OCI-LY1 (cell line): Measurements from ENCODE around the gene RAP1B.

ENCODE experiments used
- EZH2 ChIP-seq: fragments of 200-600 bp; sonication (generic), shearing (Covaris generic); IDR thresholded peaks from 2 replicates; pipeline ENCODE4 v1.8.0; 2017; ENCODE audit warnings: borderline replicate concordance, mixed run types, mild to moderate bottlenecking, antibody characterized with exemption, low read length, moderate library complexity, mixed read lengths
- TF ChIP-seq, protein P1 (sequence below): fragments of 200-600 bp; sonication (generic), shearing (Covaris generic); IDR thresholded peaks from 2 replicates; pipeline ENCODE4 v1.5.1; 2017; ENCODE audit warnings: mild to moderate bottlenecking, antibody characterized with exemption, low read length, moderate library complexity, mixed read lengths

DNA sequence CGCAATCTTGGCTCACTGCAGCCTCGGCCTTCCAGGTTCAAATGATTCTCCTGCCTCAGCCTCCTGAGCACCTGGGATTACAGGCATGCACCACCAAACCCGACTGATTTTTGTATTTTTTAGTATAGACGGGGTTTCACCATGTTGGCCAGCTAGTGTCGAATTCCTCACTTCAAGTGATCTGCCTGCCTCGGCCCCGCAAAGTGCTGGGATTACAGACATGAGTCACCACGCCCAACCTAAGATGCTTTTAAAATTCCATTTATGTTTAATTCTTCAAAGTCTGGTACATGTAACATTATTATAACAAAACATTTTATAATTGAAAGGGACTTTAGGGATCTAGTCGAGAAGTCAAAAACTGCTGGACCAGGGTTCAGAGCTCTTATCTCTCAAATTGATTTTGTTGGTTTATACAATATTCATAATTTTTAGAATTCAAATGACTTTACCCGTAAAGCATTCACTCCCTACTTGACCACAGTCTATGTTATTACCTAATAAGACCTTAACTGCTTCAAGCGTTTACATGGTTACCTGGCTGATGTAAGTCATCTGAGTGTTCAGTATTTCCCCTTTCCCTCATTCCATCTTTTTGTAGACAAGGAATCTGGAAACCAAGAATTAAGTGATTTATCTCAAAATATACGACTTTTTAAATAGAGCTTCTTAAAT, 28.2 kb downstream of the RAP1B start:
- TF ChIP-seq, protein P1, sequence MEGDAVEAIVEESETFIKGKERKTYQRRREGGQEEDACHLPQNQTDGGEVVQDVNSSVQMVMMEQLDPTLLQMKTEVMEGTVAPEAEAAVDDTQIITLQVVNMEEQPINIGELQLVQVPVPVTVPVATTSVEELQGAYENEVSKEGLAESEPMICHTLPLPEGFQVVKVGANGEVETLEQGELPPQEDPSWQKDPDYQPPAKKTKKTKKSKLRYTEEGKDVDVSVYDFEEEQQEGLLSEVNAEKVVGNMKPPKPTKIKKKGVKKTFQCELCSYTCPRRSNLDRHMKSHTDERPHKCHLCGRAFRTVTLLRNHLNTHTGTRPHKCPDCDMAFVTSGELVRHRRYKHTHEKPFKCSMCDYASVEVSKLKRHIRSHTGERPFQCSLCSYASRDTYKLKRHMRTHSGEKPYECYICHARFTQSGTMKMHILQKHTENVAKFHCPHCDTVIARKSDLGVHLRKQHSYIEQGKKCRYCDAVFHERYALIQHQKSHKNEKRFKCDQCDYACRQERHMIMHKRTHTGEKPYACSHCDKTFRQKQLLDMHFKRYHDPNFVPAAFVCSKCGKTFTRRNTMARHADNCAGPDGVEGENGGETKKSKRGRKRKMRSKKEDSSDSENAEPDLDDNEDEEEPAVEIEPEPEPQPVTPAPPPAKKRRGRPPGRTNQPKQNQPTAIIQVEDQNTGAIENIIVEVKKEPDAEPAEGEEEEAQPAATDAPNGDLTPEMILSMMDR = no peak
- TF ChIP-seq EZH2 = no peak
